Liver (tissue), 3 donors: ENCODE measurements around the gene NOL11.

Experiments
- CTCF ChIP-seq: fragments of 150-350 bp; IDR thresholded peaks from 2 replicates; pipeline ENCODE4 v1.5.1; 2017; ENCODE audit warnings: improper control_type of control experiment, low read depth, low read length; ENCODE audit not compliant: missing input control
- GABPA ChIP-seq, 2 donors: IDR thresholded peaks in 1 of 2; conservative IDR thresholded peaks in 1 of 2; 2 replicates each; pipeline ENCODE4 v1.6.1; 2016; ENCODE audit warnings: antibody characterized with exemption in 2 of 2, mild to moderate bottlenecking in 1 of 2, moderate library complexity in 1 of 2
- HNF4A ChIP-seq, 2 donors: conservative IDR thresholded peaks; 2 replicates each; pipeline ENCODE4 v1.6.1; 2016; ENCODE audit warnings: antibody characterized with exemption in 2 of 2, mild to moderate bottlenecking in 2 of 2
- REST ChIP-seq: IDR thresholded peaks from 2 replicates; pipeline ENCODE4 v1.6.1; 2016; ENCODE audit warnings: antibody characterized with exemption, mild to moderate bottlenecking
- TAF1 ChIP-seq: conservative IDR thresholded peaks from 2 replicates; pipeline ENCODE4 v1.6.1; 2016; ENCODE audit warnings: antibody characterized with exemption, mild to moderate bottlenecking
- ZBTB33 ChIP-seq: IDR thresholded peaks from 2 replicates; pipeline ENCODE4 v1.6.1; 2016; ENCODE audit warnings: antibody characterized with exemption
- donor health status: healthy.
- donor health status: healthy.

GRCh38 chr17:67700725-67701119 is 17.0 kb upstream of the NOL11 start:
- TF ChIP-seq REST (no peak), CTCF (no peak), TAF1 (no peak), HNF4A (conservative IDR thresholded peaks at IDR 0.05) (no peak), GABPA (IDR thresholded peaks at IDR 0.05 in 1 of 2, conservative IDR thresholded peaks at IDR 0.05 in 1 of 2) (no peak), ZBTB33 (no peak)
